K562 (cell line): ENCODE data around the gene CENPP. TPM values are rescaled to one million over a fixed set of nuclear protein-coding genes. Genes with fewer than 3 reads are reported as not detected.

Source experiments
- ATAC-seq: fragments of 200-7000 bp; cut with Tn5 transposase; 3 replicates; pipeline ENCODE4 v1.9.1; 2020; ENCODE audit warnings: moderate library complexity
- BruUV-seq: library from RNA; stranded (reverse); fragments of 400-500 nt; replicated peaks from 2 replicates; lab custom pipeline; 2021; lab: Mats Ljungman, UMichigan
- CTCF ChIA-PET: fragments of 300-600 bp; formaldehyde crosslinking; extraction: SDS; loops from one replicate; lab custom pipeline; 2021; ENCODE audit warnings: low intra/inter-chr PET ratio; lab: Yijun Ruan, JAX
- POLR2A ChIA-PET: fragments of 300-600, 350-650 bp; sonication (Branson Sonifier 250); formaldehyde crosslinking; extraction: SDS; loops from one replicate; lab custom pipeline; 2021; ENCODE audit warnings: antibody characterized with exemption, inconsistent platforms; lab: Yijun Ruan, JAX
- DNase-seq, 4 experiments: peaks; one replicate each; pipeline versions ENCODE4 v3.0.0 to v3.0.0-alpha.2; 2011 to 2018; ENCODE audit warnings: low spot score in 3 of 4, mixed read lengths in 3 of 4; ENCODE audit errors: extremely low read depth in 1 of 4
- FAIRE-seq: peaks from 2 replicates; lab custom pipeline; 2011; peaks lifted over from hg19 to GRCh38; lab: Jason Lieb, UNC
- H2AFZ ChIP-seq: 2 replicates; pipeline ENCODE4 v1.6.0; 2011; ENCODE audit warnings: low read depth, low read length, control low read depth, inconsistent platforms
- H3K27ac ChIP-seq: fragments of 200-600 bp; 3 replicates; pipeline ENCODE4 v1.8.0; 2011; ENCODE audit warnings: low read depth, mild to moderate bottlenecking, control low read depth, inconsistent platforms, low read length, moderate library complexity, mixed read lengths; ENCODE audit errors: extremely low read depth
- H3K27me3 ChIP-seq, 2 experiments: fragments of 300-600 bp in 1 of 2; 2 replicates in 1 of 2; 3 replicates in 1 of 2; pipeline versions ENCODE4 v1.6.0 to v1.8.0; 2011; ENCODE audit warnings: inconsistent platforms in 2 of 2, low read length in 2 of 2, mild to moderate bottlenecking in 1 of 2, mixed read lengths in 1 of 2, moderate library complexity in 1 of 2; ENCODE audit not compliant: control insufficient read depth in 2 of 2, insufficient read depth in 2 of 2
- H3K36me3 ChIP-seq: fragments of 300-600 bp; 3 replicates; pipeline ENCODE4 v1.8.0; 2011; ENCODE audit warnings: mild to moderate bottlenecking, low read length, inconsistent platforms; ENCODE audit not compliant: control insufficient read depth, insufficient read depth
- H3K4me1 ChIP-seq, 2 experiments: fragments of 200-600 bp in 1 of 2; replicated peaks in 1 of 2; 2 replicates in 1 of 2; 3 replicates in 1 of 2; pipeline versions ENCODE4 v1.5.1 to v1.8.0; 2011; ENCODE audit warnings: inconsistent platforms in 2 of 2, low read length in 2 of 2, mild to moderate bottlenecking in 1 of 2, mixed read lengths in 1 of 2, moderate library complexity in 1 of 2; ENCODE audit not compliant: control insufficient read depth in 2 of 2, insufficient read depth in 2 of 2
- H3K4me2 ChIP-seq: 2 replicates; pipeline ENCODE4 v1.6.1; 2011; ENCODE audit warnings: low read length, control low read depth, inconsistent platforms, mixed read lengths; ENCODE audit not compliant: insufficient read depth
- H3K4me3 ChIP-seq: fragments of 200-600 bp; sonication (generic), shearing (Covaris generic); 2 replicates; pipeline ENCODE4 v1.5.1; 2016; ENCODE audit warnings: control low read depth, inconsistent platforms
- H3K79me2 ChIP-seq: fragments of 200-600 bp; 3 replicates; pipeline ENCODE4 v1.8.0; 2011; ENCODE audit warnings: low read length, inconsistent platforms; ENCODE audit not compliant: control insufficient read depth, insufficient read depth
- H3K9ac ChIP-seq, 2 experiments: 2 replicates each; pipeline versions ENCODE4 v1.6.0 to v1.6.1; 2011; ENCODE audit warnings: low read depth in 2 of 2, low read length in 2 of 2, control low read depth in 1 of 2, inconsistent platforms in 1 of 2, mild to moderate bottlenecking in 1 of 2, mixed read lengths in 1 of 2; ENCODE audit not compliant: insufficient read depth in 1 of 2
- H3K9me1 ChIP-seq: one replicate; pipeline ENCODE4 v1.6.0; 2011; ENCODE audit warnings: inconsistent platforms, mild to moderate bottlenecking, low read length, moderate library complexity; ENCODE audit not compliant: control insufficient read depth, insufficient read depth
- H3K9me3 ChIP-seq: replicated peaks from 2 replicates; pipeline ENCODE4 v1.5.1; 2011; ENCODE audit warnings: low read depth, low read length, inconsistent platforms; ENCODE audit not compliant: control insufficient read depth, insufficient read depth
- H4K20me1 ChIP-seq: replicated peaks from 2 replicates; pipeline ENCODE4 v1.6.1; 2011; ENCODE audit warnings: low read length, inconsistent platforms, mixed read lengths; ENCODE audit not compliant: control insufficient read depth, insufficient read depth
- KAT8 ChIP-seq: fragments of 450-650 bp; IDR thresholded peaks from 2 replicates; pipeline ENCODE4 v1.6.1; 2016; ENCODE audit warnings: low read depth, mild to moderate bottlenecking
- KDM5B ChIP-seq: fragments of 200-600 bp; sonication (generic); IDR thresholded peaks from 2 replicates; pipeline ENCODE4 v1.6.1; 2012; ENCODE audit warnings: low read depth, mild to moderate bottlenecking, moderate library complexity, low read length, control low read depth, inconsistent platforms; ENCODE audit not compliant: insufficient replicate concordance
- KHSRP ChIP-seq: fragments of 450-650 bp; IDR thresholded peaks from 2 replicates; pipeline ENCODE4 v1.6.1; 2017
- NR4A1 ChIP-seq, 2 experiments: fragments of 250-450 bp in 1 of 2; fragments of 450-650 bp in 1 of 2; sonication (Bioruptor Pico) in 1 of 2; IDR thresholded peaks; 2 replicates each; pipeline versions ENCODE4 v1.4.0 to v1.6.1; 2016 to 2020; ENCODE audit warnings: mild to moderate bottlenecking in 2 of 2, missing compliant biosample characterization in 1 of 2, missing genetic modification characterization in 1 of 2, moderate library complexity in 1 of 2
- PCBP2 ChIP-seq: fragments of 200-400 bp; formaldehyde crosslinking; IDR thresholded peaks from 2 replicates; pipeline ENCODE4 v1.6.1; 2018; ENCODE audit warnings: low read length, low read depth, mild to moderate bottlenecking, moderate library complexity; ENCODE audit not compliant: poor library complexity, severe bottlenecking
- PHF8 ChIP-seq: fragments of 200-600 bp; sonication (generic); IDR thresholded peaks from 2 replicates; pipeline ENCODE4 v1.6.1; 2012; ENCODE audit warnings: mixed run types, mild to moderate bottlenecking, inconsistent platforms, low read length, moderate library complexity, borderline replicate concordance
- TOE1 ChIP-seq, 2 experiments: fragments of 450-650 bp in 1 of 2; sonication (generic) in 1 of 2; formaldehyde crosslinking in 1 of 2; IDR thresholded peaks; 2 replicates each; pipeline versions ENCODE4 v1.7.1 to v1.8.0; 2016 to 2022; ENCODE audit warnings: borderline replicate concordance in 2 of 2, mild to moderate bottlenecking in 2 of 2, antibody characterized with exemption in 1 of 2, inconsistent platforms in 1 of 2, low read depth in 1 of 2, missing genetic modification reagents in 1 of 2, moderate library complexity in 1 of 2
- ZBTB17 ChIP-seq: fragments of 450-650 bp; formaldehyde crosslinking; IDR thresholded peaks from 2 replicates; pipeline ENCODE4 v1.4.0; 2020; ENCODE audit warnings: mild to moderate bottlenecking
- ZKSCAN1 ChIP-seq: fragments of 150-350 bp; IDR thresholded peaks from 2 replicates; pipeline ENCODE4 v1.6.1; 2016; ENCODE audit warnings: low read depth, low read length
- WGBS: fragments of 100-300 bp; shearing (Covaris generic); methylation state at CpG from one replicate; pipeline ENCODE4 v1.1.6; 2016; ENCODE audit warnings: low coverage, mixed read lengths; ENCODE audit not compliant: insufficient coverage; ENCODE audit errors: missing lambda C conversion rate; 5-methylcytosine and 5-hydroxymethylcytosine counted together
- in situ Hi-C: fragments of 300-500 bp; cut with MboI; formaldehyde crosslinking; loops from 4 replicates; pipeline ENCODE4 v1.15.0; 2018; ENCODE audit warnings: inconsistent platforms, mixed read lengths
- intact Hi-C: fragments of 100-400 bp; cut with micrococcal nuclease; formaldehyde crosslinking; loops from 2 replicates; pipeline ENCODE4 v1.14.2; 2022
- polyA plus RNA-seq, 8 experiments: library from polyadenylated mRNA; depleted of rRNA in 4 of 8; stranded (reverse) in 5 of 8; unstranded in 3 of 8; fragments of >200 nt; fragmentation: Nextera tagmentation in 2 of 8; fragmentation: Illumina TruSeq in 1 of 8; extraction: Ambion mirVana in 2 of 8; extraction: Trizol in 1 of 8; gene quantifications; 2 replicates each; pipeline versions ENCODE4 v1.2.1 to v1.2.3, GENCODE V29; 2011 to 2014; ENCODE audit warnings: inconsistent platforms in 1 of 8, missing spikeins in 1 of 8
- total RNA-seq, 7 experiments: library from RNA; depleted of rRNA in 6 of 7; stranded (reverse); fragments of >200 nt in 6 of 7; fragmentation: Illumina TruSeq in 2 of 7; extraction: Trizol in 2 of 7; gene quantifications; 2 replicates each; pipeline versions ENCODE4 v1.2.1 to v1.2.3, GENCODE V29; 2011 to 2021; ENCODE audit warnings: low replicate concordance in 1 of 7
- TF ChIP-seq, protein P1 (sequence below): IDR thresholded peaks from 2 replicates; pipeline ENCODE4 v1.6.1; 2011; ENCODE audit not compliant: insufficient read length; ENCODE audit errors: extremely low read depth
- TF ChIP-seq, protein P2 (sequence below): fragments of 450-650 bp; conservative IDR thresholded peaks from 2 replicates; pipeline ENCODE4 v1.6.1; 2016; ENCODE audit warnings: missing genetic modification characterization, low read depth, mild to moderate bottlenecking, control low read depth, missing compliant biosample characterization

Gene CENPP
- total and polyA plus RNA-seq, 9 of the 15 experiments (the other 6 are each of a cell fraction or from before 2014, with no cell fraction given): 8.0 to 28.5 (median 17.9) TPM

DNA sequence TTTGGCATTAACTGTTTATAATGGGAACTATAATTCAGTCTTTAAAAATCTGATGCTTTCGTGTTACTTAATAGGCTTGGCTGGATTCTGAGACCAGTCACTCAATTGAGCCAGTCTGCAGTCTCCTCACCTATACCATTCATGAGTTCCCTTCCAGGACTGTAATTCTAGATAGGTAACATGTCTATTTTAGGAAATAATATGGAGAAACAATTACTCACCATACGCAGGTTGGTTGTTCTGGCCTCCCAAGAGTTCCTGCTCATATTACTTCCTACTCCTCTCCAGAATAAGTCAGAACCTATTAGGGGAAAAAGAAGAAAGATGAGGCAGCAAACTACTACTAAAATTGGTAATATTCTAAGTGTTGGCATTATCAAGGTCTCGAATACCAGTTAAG, 27.7 kb upstream of the CENPP start:
- Histone ChIP-seq H3K9me1 (no peaks in the 10 kb centered on the region), H3K79me2 (peaks cover 31% of the 10 kb centered on the region), H3K4me1 (peaks cover 7 to 18% of the 10 kb centered on the region in 2 experiments), H3K27ac (no peak overlapping the region)
- ChIA-PET CTCF (no interaction called here), POLR2A (interaction anchor here (4.0 kb wide), 1 partner anchor 8 kb away, joined by 38 read pairs; no protein-coding TSS in a partner anchor)
- WGBS: 84% methylated on average over 3 of the region's 3 CpGs
- no peak for TF ChIP-seq KHSRP
- no peak for TF ChIP-seq PHF8
- no peak for TF ChIP-seq KAT8
- TF ChIP-seq ZKSCAN1: no peak
- no peak for TF ChIP-seq NR4A1 (CRISPR knock-in tag; IDR thresholded peaks at IDR 0.05)
- no peak for TF ChIP-seq NR4A1 (tag; IDR thresholded peaks at IDR 0.05)
- TF ChIP-seq, protein P1, sequence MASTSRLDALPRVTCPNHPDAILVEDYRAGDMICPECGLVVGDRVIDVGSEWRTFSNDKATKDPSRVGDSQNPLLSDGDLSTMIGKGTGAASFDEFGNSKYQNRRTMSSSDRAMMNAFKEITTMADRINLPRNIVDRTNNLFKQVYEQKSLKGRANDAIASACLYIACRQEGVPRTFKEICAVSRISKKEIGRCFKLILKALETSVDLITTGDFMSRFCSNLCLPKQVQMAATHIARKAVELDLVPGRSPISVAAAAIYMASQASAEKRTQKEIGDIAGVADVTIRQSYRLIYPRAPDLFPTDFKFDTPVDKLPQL: no peak
- TF ChIP-seq, protein P2, sequence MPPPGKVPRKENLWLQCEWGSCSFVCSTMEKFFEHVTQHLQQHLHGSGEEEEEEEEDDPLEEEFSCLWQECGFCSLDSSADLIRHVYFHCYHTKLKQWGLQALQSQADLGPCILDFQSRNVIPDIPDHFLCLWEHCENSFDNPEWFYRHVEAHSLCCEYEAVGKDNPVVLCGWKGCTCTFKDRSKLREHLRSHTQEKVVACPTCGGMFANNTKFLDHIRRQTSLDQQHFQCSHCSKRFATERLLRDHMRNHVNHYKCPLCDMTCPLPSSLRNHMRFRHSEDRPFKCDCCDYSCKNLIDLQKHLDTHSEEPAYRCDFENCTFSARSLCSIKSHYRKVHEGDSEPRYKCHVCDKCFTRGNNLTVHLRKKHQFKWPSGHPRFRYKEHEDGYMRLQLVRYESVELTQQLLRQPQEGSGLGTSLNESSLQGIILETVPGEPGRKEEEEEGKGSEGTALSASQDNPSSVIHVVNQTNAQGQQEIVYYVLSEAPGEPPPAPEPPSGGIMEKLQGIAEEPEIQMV (tag): no peak
- no peak for TF ChIP-seq PCBP2
- no peak for TF ChIP-seq TOE1 (IDR thresholded peaks at IDR 0.05; ENCODE audit: borderline replicate concordance)
- no peak for TF ChIP-seq TOE1 (CRISPR knock-in tag; IDR thresholded peaks at IDR 0.05; ENCODE audit: borderline replicate concordance, low read depth)
- no peak for TF ChIP-seq ZBTB17
- TF ChIP-seq KDM5B: no peak
- TF ChIP-seq, all 486 proteins: peak for 0
- H3K9ac ChIP-seq: no peak overlapping the region
- no peaks in the 10 kb centered on the region for H3K9me3 ChIP-seq
- H2AFZ ChIP-seq: no peak overlapping the region
- FAIRE-seq: no peak
- H3K27me3 ChIP-seq: no peaks in the 10 kb centered on the region
- BruUV-seq: no TSS peak
- no peak overlapping the region for H3K4me3 ChIP-seq
- no peak overlapping the region for H3K4me2 ChIP-seq
- in situ Hi-C loops (no loop called here), intact Hi-C loops (no loop called here)
- peaks cover 68% of the 10 kb centered on the region for H3K36me3 ChIP-seq
- H4K20me1 ChIP-seq: no peaks in the 10 kb centered on the region
- ATAC-seq: no peak
- no peak for DNase-seq
